Tibial nerve (tissue), 4 donors: ENCODE results near the gene LSM14B.

ENCODE experiments used
- CTCF ChIP-seq, 5 experiments: fragments of 200-600 bp in 3 of 5; fragments of 450-650 bp in 2 of 5; sonication (generic) in 3 of 5; IDR thresholded peaks; one replicate each; pipeline ENCODE4 v1.5.1; 2016 to 2019; ENCODE audit warnings: antibody characterized with exemption in 5 of 5, mild to moderate bottlenecking in 3 of 5, moderate library complexity in 2 of 5
- EP300 ChIP-seq, 2 donors: sonication (generic); formaldehyde crosslinking; IDR thresholded peaks; one replicate each; pipeline ENCODE4 v1.6.1; 2017; ENCODE audit warnings: antibody characterized with exemption in 2 of 2, mild to moderate bottlenecking in 1 of 2
- POLR2A ChIP-seq, 2 donors: fragments of 450-650 bp; IDR thresholded peaks; one replicate each; pipeline ENCODE4 v1.6.1; 2017; ENCODE audit warnings: antibody characterized with exemption in 2 of 2, mild to moderate bottlenecking in 2 of 2, moderate library complexity in 2 of 2

DNA sequence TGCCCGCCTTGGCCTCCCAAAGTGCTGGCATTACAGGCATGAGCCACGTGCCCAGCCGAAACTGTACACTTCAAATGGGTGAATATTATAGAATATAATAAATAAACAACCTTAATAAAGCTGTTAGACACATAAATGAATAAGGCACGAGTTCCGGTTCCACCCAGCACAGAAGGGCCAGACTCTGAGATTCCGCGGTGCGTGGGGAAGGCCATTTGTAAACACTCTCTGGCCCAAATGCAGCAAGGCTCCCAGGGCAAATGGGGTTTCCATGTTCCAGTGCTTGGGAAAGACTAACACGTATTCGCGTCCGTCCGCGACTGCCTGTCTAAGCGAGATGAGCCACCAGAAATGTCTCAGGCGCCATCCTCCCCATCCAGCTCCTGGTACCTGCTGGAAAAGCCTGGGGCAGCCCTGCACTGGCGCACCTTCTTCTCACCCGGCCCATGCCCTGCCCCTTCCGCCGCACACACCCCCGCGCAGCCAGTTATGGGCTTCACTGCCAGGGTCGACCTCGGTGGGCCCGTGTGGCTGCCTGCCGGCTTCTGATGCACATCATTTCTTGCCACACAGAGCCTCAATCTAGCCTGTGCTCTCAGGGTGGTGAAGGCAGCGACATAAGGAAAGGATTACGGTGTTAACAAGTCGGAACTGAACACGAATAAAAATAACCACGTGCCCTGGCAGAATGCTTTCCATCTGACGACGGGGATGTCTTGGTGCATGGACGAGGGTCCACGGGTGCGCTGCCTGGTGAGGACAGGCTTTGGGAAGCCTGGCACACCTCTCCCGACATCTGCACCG is 5.5 kb upstream of the LSM14B start:
- TF ChIP-seq CTCF (IDR thresholded peaks at IDR 0.05) (no peak), POLR2A (IDR thresholded peaks at IDR 0.05) (no peak), EP300 (IDR thresholded peaks at IDR 0.05) (no peak)
